Body of pancreas (tissue), 4 donors: ENCODE data around the gene STK39.

Experiments used
- POLR2A ChIP-seq, 3 donors: fragments of 450-650 bp; IDR thresholded peaks; one replicate each; pipeline ENCODE4 v1.6.1; 2016; ENCODE audit warnings: antibody characterized with exemption in 3 of 3, mild to moderate bottlenecking in 2 of 3
- TF ChIP-seq, protein P1 (sequence below), 7 experiments: fragments of 450-650 bp in 4 of 7; fragments of 200-600 bp in 3 of 7; sonication (generic) in 3 of 7; IDR thresholded peaks; one replicate each; pipeline ENCODE4 v1.5.1; 2016 to 2019; ENCODE audit warnings: antibody characterized with exemption in 7 of 7

DNA sequence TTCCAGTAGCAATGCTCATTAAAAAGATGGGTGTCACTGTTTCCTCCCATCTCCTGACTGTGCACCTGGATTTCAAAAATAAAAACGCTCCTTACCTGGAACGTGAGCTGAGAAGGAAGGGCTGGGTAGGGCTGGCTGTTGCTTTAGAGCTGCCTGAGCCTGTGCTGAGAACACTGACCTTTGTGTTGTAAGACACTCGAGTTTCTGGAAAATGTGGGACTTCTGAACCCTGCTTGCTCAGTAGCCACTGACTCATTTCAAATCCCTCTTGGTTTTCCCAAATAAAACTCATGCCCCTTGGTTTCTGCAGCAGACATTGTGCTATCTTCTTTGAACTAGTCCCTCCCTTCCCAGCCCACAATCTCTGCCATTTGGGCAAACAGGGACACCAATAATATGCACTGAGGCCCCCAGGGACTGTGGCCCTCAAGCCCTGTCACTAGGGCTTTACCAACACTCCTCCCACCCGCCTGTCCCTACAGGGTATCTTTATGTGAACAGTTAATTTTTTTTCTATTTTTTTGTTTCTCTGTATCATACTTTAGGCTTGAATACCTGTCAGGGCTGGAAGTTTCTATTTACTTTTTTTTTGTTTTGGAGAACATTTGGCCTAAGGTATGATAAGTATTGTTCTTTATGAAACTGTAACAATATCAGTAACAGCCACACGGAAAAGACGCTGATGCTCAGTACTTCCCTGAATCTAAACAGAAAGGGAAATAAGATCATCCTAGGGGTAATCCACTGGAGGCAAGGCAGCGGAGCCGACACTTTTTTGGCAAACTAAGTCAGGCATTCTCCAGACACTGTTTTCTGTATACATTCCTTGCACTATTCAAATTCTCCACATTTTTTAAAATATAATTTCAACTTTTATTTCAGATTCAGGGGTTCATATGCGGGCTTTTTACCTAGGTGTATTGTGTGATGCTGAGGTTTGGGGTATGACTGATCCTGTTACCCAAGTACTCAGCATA is 280.2 kb downstream of the STK39 start:
- TF ChIP-seq, protein P1, sequence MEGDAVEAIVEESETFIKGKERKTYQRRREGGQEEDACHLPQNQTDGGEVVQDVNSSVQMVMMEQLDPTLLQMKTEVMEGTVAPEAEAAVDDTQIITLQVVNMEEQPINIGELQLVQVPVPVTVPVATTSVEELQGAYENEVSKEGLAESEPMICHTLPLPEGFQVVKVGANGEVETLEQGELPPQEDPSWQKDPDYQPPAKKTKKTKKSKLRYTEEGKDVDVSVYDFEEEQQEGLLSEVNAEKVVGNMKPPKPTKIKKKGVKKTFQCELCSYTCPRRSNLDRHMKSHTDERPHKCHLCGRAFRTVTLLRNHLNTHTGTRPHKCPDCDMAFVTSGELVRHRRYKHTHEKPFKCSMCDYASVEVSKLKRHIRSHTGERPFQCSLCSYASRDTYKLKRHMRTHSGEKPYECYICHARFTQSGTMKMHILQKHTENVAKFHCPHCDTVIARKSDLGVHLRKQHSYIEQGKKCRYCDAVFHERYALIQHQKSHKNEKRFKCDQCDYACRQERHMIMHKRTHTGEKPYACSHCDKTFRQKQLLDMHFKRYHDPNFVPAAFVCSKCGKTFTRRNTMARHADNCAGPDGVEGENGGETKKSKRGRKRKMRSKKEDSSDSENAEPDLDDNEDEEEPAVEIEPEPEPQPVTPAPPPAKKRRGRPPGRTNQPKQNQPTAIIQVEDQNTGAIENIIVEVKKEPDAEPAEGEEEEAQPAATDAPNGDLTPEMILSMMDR (IDR thresholded peaks at IDR 0.05): no peak
- TF ChIP-seq POLR2A (IDR thresholded peaks at IDR 0.05): no peak
